ENCODE data around the gene VANGL2.

DNA sequence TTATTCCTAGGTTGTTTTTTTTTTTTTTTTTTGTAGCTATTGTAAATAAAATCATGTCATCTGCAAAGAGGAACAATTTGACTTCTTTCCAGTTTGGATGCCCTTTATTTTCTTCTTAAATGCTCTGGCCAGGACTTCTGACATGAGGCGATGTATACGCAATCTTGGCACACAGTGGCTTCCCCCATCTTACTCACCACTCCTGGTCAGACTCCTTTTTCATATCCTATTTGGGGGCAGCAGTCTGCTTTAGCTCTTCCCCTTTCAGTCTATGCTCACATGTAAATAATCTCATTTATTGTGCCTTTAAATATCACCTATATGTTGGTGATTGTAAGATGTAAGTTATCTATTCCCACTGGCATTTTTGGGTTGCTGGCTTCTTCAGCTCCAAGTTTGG is 66.6 kb downstream of the VANGL2 start:
- TF ChIP-seq, protein P1, sequence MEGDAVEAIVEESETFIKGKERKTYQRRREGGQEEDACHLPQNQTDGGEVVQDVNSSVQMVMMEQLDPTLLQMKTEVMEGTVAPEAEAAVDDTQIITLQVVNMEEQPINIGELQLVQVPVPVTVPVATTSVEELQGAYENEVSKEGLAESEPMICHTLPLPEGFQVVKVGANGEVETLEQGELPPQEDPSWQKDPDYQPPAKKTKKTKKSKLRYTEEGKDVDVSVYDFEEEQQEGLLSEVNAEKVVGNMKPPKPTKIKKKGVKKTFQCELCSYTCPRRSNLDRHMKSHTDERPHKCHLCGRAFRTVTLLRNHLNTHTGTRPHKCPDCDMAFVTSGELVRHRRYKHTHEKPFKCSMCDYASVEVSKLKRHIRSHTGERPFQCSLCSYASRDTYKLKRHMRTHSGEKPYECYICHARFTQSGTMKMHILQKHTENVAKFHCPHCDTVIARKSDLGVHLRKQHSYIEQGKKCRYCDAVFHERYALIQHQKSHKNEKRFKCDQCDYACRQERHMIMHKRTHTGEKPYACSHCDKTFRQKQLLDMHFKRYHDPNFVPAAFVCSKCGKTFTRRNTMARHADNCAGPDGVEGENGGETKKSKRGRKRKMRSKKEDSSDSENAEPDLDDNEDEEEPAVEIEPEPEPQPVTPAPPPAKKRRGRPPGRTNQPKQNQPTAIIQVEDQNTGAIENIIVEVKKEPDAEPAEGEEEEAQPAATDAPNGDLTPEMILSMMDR (conservative IDR thresholded peaks at IDR 0.05 in 1 of 2, IDR thresholded peaks at IDR 0.05 in 1 of 2; ENCODE audit: extremely low read depth in 1 of 2, insufficient read depth in 1 of 2, low read depth in 1 of 2, low read length in 2 of 2) = no peak
- no peak for TF ChIP-seq EZH2 (IDR thresholded peaks at IDR 0.05; ENCODE audit: borderline replicate concordance, low read length)

All from mammary epithelial cell (primary cell).